Measurements from ENCODE around the gene TLR4. TPM values are rescaled to one million over a fixed set of nuclear protein-coding genes. Genes with fewer than 3 reads are reported as not detected.

TLR4 gene
- total RNA-seq, 4 donors from 2014 or later, result 9.8 to 31.5 (median 19.9) TPM

DNA sequence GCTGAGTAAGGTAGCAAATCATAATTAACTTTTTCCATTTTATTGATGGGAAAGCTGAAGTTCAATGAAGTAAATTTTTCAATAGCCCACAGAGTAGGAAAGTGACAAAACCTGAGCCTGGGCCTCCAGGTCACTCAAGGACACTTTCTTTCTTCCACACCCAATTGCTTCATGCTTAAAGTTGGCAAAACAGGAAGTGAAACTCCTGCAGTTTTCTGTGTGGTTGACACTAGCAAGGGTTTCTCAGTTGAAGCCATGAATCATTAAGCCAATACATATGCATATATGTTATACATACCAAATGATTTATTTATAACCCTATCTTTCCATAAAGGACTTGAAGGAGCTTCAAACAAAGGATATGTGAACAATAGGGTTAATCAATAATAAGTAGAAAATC lies 13.9 kb downstream of the TLR4 start:
- no peak overlapping the region for H3K27ac ChIP-seq
- peak; percentile 57 for ATAC-seq
- no peak overlapping the region for H3K4me3 ChIP-seq
- H3K9me3 ChIP-seq, result no peaks in the 10 kb centered on the region
- peaks cover 0 to 20% of the 10 kb centered on the region in 2 donors for H3K36me3 ChIP-seq
- TF ChIP-seq EP300 (IDR thresholded peaks at IDR 0.05) (no peak), POLR2AphosphoS5 (IDR thresholded peaks at IDR 0.05) (no peak), POLR2A (IDR thresholded peaks at IDR 0.05) (no peak), CTCF (IDR thresholded peaks at IDR 0.05) (no peak)
- H3K27me3 ChIP-seq, result no peaks in the 10 kb centered on the region
- H3K4me1 ChIP-seq, result peaks cover 4 to 38% (median 12%) of the 10 kb centered on the region in 3 donors

- Histone ChIP-seq H3K27me3 (no peaks in the 10 kb centered on the region), H3K36me3 (peaks cover 0 to 13% of the 10 kb centered on the region in 2 donors), H3K4me3 (no peak overlapping the region), H3K4me1 (peaks cover 4 to 38% (median 17%) of the 10 kb centered on the region in 3 donors), H3K9me3 (no peaks in the 10 kb centered on the region), H3K27ac (no peak overlapping the region)
- ATAC-seq, result no peak
- TF ChIP-seq POLR2A (IDR thresholded peaks at IDR 0.05), result no peak
- no peak for TF ChIP-seq CTCF (IDR thresholded peaks at IDR 0.05)
- TF ChIP-seq POLR2AphosphoS5 (IDR thresholded peaks at IDR 0.05), result no peak
- TF ChIP-seq EP300 (IDR thresholded peaks at IDR 0.05), result no peak
- WGBS, 2 donors (ENCODE audit: low coverage in 1 of 2), result 54 to 71% methylated on average over 2 of the region's 2 CpGs
These were observed 14.5 kb downstream of the TLR4 start for GRCh38 chr9:117718701-117719100.

DNA sequence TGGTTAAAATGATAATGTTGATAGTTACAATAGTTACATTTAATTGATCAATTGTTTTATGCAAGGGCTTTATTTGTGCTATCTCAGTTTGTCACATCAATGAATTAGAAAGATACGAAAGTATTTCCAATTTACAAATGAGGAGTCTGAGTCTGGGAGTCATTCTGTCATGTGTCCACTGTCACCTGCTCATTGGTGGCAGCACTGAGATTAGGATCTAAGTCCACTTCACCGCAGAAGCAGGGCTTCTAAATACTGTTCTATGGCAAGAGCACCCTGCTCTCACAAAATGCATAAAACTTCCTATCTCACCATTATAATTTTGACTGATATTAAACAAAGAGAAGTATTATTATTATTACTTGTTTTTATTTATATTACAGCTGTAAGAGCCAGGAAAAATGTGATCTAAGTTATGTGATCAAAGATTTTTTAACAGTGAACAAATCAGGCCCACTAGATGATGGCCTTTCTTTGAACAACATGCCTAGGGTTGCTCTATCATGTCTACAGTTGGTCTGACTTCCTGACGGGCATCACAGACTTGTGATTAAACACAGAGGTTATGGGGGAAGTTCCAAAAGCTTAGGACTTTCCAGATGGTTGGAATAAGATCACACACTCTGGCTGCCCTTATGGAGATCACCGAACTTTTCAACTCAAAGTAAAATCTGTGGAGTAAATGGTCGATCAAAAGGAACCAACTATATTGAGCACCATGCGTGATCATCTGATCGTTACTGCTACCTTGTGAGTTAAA lies 15.1 kb downstream of the TLR4 start:
- no peak for TF ChIP-seq EP300 (IDR thresholded peaks at IDR 0.05)
- no peak for TF ChIP-seq CTCF (IDR thresholded peaks at IDR 0.05)
- ATAC-seq, result no peak
- Histone ChIP-seq H3K27ac (peak overlapping the region in 1 of 4 donors; percentile 53), H3K4me1 (peaks cover 4 to 43% (median 22%) of the 10 kb centered on the region in 3 donors), H3K9me3 (no peaks in the 10 kb centered on the region), H3K4me3 (no peak overlapping the region), H3K27me3 (no peaks in the 10 kb centered on the region), H3K36me3 (peaks cover 0 to 7% of the 10 kb centered on the region in 2 donors)
- WGBS, 2 donors (ENCODE audit: low coverage in 1 of 2), result 78 to 82% methylated on average over 7 of the region's 7 CpGs

DNA sequence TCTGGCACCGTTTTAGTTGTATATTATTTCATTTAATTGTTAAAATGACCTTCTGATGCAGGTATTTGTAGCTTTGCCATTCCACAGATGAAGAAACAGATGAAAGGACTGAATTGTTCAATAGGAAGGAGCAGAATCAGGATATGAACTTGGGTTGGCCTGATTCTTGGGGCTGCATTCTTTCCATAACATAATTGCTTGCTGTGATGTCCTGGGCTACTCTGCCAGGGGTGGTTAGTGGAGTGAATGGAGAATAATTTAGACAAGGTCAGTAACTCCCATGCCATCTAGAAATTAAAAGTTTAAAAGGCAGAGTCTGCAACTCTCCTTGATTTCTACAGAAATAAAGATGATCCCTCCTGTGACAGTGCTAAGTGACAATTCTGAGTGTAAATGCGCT lies 15.9 kb downstream of the TLR4 start:
- no peaks in the 10 kb centered on the region for H3K9me3 ChIP-seq
- H3K36me3 ChIP-seq, result no peaks in the 10 kb centered on the region
- 33 to 34% methylated on average over 2 of the region's 2 CpGs for WGBS, 2 donors (ENCODE audit: low coverage in 1 of 2)
- no peaks in the 10 kb centered on the region for H3K27me3 ChIP-seq
- ATAC-seq, result no peak
- H3K4me1 ChIP-seq, result peaks cover 4 to 43% (median 22%) of the 10 kb centered on the region in 3 donors
- peak overlapping the region in 2 of 4 donors; percentile 46 to 53 for H3K27ac ChIP-seq
- TF ChIP-seq CTCF (IDR thresholded peaks at IDR 0.05) (no peak), EP300 (IDR thresholded peaks at IDR 0.05) (no peak), POLR2A (IDR thresholded peaks at IDR 0.05) (no peak), POLR2AphosphoS5 (IDR thresholded peaks at IDR 0.05) (no peak)
- H3K4me3 ChIP-seq, result no peak overlapping the region

DNA sequence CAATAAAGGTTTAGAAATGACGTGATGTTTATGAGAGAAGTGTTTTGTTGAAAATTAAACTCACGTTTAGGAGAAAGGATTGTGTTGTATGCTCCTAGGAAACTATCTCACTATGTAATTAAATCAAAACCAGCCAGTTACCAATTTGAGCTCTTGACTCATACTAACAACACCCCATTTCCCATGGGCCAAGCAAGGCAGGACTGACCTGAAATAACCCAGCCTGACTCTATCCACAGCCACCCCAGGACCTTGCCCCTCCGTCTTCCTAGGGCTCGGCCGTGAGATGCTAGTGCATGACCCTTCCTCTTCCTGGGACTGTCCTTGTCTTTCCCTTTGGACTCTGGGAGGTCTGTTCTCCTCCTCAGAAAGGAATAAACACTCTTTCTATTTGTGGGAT lies 16.4 kb downstream of the TLR4 start:
- Histone ChIP-seq H3K36me3 (no peaks in the 10 kb centered on the region), H3K9me3 (no peaks in the 10 kb centered on the region), H3K4me3 (no peak overlapping the region), H3K27ac (peak overlapping the region in 3 of 4 donors; percentile 5 to 53 (median 46)), H3K27me3 (no peaks in the 10 kb centered on the region), H3K4me1 (peaks cover 4 to 43% (median 22%) of the 10 kb centered on the region in 3 donors)
- TF ChIP-seq POLR2A (IDR thresholded peaks at IDR 0.05) (no peak), CTCF (IDR thresholded peaks at IDR 0.05) (no peak), EP300 (IDR thresholded peaks at IDR 0.05) (no peak), POLR2AphosphoS5 (IDR thresholded peaks at IDR 0.05) (no peak)
- 0 to 11% methylated on average over 2 to 5 of the region's 5 CpGs for WGBS, 2 donors (ENCODE audit: low coverage in 1 of 2)
- peak; percentile 79 for ATAC-seq
